Fibroblast of skin of abdomen (primary cell): ENCODE measurements around the gene CMSS1.

Source experiments
- DNase-seq: peaks from one replicate; pipeline ENCODE4 v3.0.0-alpha.2; 2013

CMSS1 gene

DNA sequence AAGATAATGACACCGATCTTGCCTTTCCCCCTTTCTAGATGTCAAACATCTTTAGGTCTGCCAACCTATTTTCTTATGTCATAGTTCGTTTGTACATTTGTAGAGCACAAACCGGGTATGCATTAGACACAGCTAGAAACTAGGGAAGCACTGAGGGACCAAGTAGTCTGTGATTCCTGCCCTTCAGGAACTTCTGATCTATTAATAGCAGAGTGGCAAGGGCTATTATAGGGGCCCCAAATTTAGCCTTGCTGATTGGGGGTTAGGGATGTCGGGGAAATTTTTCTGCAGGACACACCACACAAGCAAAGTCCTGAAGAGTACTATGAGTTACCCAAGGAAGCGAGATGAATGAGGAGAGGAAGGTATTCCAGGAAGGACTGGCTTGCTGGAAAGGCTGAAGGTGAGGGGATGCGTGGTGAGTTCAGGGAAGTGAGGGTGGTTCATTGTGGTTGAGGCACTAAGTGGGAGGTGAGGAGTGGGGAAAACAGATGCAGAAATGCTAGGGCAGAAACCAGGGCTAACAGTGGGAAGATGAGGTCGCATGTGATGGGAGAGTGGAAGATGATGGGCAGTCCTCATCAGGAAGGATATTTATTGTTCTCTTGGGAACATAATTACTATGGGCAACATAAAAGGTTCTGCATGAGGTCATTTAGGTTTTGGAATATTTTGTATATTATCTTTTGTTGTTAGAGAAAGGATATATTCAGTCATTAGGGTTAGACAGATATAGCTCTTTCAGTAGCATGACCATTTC is 144.3 kb downstream of the CMSS1 start:
- DNase-seq: no peak

DNA sequence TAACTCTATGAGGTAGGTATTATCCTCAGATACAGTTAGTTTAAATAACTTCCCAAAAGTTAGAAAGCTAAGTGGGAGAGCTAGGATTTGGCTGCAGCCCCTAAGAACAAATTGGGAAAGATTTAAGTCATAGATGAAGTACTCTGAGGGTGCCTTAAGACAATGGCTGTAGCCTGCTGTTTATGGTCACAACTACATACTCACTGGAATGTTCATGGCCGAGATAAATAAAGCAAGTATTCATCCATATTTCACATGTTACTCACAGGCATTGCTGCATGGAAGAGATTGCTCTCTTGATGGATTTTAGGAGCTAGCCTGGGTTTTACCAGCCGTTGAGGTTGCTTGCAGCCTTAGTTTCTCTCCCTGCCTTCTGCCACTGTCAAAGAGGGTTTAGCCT is 145.0 kb downstream of the CMSS1 start:
- DNase-seq: peak; percentile 85

DNA sequence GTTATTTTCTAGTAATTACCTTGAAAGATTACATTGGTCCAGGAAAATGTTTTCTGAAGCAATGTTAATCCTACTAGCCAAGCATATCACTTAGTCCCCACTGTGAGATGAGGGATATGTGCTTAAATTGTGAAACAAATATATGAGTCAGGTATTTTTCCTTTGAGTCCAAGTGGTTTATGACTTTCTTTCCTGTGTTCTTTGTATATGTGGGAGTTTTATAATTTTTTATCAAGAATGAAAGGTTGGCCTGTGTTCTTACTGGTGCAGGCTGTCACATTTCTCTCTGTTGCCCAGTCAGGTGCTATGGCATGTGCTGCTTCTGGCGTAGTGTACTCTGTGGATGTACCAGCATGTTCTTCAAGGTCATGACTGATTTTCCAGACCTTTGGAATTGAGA is 147.4 kb downstream of the CMSS1 start:
- peak; percentile 36 for DNase-seq

DNA sequence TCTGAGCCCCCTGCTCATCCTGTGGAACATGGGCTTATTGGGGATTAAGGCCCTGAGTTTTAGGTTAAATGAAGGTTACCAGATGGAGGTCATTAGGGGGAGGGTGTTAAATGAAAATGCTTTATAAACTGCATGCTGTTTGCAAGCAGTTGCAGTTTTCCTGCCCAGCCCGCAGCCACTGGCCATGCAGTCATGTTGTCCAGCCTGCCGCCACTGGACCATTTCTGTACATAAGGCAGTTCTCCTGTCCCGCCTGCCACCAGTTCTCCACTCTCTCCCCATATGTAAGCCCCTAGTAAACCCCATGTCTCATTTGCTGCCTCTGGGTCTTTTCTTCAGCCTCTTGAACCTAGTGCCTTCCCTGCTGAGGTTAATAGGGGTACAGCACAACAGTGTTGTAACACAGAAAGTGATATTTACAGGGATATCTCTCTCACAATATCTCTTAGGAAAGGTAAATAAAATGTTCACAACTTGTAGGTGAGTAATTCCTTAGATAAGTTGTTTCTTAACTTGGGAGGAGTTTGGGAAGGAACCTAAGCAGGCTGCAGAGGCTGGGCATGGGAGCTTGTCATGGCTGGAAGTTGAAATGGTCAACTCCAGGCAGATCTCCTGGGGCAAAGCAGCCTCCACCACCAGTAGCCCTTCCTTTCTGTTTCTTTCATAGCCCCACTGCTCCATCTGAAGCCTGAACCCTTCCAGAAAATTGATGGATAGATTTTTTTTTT is 148.2 kb downstream of the CMSS1 start:
- DNase-seq: no peak

DNA sequence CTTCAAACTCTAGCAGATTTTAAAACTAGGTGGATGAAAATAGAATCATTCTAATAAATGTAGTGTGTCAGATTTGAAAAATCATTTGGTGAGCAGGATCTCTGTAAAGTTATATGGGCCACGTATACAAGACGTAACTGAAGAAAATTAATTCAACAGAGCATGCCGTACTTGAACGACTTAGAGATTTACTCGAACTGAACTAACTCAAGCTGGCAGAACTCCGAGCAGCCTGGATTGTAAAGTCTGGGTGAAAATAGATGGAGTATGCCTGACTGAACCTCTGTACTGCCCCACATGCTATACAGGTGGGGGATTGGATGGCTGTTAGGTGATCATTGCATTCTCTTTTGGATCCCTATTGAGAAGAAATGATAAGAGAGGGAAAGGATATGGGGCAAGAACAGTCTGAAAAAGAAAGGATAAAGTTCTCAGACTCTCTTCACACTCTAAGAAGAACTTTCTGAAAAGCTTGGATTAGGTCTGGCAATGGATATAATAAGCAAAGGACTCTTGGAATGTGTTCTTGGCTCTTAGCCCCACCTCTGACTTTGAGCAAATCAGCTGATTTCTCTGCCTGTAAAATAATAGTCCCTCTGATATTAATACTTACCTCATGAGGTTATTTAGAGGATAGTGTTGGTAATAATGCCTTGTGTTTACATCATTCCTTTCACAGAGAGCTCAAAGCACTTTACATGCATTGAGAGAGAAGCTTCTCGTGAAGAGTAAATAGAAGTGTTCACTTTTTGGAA is 149.2 kb downstream of the CMSS1 start:
- DNase-seq: peak; percentile 66

DNA sequence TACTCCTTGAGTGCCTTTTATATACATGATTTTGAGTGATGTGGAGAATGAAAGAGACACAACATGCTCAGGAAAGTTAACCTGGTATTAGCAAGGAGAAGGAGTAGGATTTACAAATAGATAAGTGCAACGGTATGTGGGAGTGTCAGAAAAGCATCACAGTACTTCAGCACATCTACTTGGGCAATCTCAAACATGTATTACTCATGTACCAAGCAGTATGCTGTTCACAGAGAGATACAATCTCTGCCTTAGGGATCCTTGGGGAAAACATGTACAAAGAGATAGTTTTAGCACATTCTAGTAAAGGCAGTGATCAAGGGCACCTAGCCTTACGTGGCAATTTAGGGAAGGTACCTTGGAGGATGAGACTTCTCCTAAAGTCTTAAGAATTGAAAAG is 150.1 kb downstream of the CMSS1 start:
- DNase-seq: peak; percentile 65

DNA sequence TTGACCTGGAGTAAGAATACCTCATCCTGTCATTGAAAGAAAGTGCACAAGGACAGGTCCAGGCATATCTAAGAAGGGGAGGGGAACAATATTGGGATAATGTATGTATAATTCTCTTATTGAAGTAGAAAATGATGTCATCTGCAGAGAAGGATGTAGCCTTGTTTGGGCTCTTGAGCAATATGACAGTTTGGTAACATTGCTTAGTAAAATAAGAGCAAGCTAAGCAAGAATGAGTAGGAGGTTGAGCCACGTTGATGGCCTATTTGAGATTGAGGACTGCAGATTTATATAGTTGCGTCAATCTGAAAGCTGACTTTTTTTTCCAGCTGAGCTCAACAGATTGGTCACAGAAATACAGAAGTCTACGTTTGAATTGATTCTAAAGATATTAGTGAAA is 151.5 kb downstream of the CMSS1 start:
- DNase-seq: no peak

DNA sequence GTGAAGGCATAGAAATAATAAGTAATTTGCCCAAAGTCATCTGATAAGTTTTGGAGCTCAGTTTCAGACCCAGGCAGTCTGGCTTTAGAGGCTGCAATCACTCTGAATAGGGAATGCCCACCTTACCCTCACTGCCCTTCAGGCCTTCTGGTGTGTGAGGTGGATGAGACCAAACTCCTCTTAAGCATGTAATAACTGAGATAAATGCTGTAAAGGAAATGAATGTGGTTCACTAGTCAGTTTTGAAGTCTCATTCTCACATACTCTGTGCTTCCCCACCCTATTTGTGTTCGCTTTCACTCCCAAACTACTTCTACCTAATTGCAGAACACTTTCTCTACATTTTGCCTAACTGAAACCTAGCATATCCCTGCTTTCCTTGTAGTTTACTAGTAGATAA is 152.5 kb downstream of the CMSS1 start:
- no peak for DNase-seq

DNA sequence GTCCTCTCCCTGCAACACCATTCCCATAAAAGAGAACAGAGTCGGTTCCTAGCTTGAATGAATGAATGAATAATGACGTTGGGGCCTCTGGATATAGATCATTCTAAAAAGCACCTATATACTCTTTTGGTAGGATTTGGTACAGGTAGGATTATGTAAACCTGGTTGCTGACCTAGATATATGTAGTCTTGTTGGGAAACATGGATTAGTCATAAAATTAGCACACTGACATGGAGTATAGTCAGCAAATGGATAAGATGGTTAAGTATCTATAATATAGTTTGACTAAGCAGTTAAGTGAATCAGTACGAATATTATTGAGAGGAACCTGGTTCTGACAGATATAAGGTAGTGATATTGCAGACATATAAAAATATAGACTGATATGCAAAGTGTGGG is 154.1 kb downstream of the CMSS1 start:
- no peak for DNase-seq

DNA sequence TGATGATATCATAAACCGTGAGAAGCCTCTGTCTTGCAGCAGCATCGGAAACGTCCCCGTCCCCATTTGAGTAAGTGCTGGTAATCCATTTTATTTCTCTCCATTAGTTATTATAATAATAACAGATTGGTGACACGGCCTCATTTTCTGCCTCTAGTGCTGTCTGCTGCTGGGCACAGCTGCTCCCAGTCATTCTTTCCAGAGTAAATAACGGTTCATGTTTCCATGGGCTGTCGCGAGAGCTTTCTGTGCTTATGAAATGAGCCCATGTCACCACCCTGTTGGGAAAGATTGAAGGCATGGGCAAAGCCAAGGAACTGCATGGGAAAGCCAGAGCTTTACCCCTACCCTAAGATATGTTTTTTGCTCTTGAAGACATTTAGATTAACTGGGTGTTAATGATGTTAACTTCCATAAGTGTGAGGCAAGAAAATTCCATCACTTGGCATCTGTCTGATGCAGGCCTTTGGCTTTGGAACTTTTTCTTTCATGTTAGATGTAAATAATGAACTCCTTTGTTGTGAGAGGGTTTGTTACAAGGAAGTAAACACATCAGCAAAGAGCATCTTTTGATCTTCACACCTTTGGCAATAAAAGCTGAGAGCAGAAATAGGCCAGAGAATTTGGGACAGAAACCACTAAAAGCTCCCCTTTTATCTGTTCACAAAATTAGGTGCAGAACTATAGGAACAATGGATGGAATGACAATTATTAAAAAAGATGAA is 154.9 kb downstream of the CMSS1 start:
- DNase-seq: no peak

DNA sequence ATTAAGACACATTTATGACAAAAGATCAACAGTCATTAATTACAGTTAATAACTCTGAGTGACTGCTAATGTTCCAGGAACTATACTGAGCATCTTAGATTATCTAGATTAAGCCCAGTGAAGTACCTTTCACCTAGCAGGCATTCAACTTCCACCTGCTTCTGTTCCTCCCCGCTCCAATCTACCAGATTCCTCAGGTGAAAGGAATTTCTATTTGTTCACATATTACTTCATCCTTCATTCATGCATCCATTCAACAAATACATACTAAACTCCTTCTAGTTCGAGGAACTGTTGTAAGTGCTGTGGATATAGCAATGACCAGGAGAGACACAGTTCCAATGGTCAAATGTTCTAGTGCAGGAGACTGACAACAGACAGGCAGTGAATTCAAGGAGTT is 157.3 kb downstream of the CMSS1 start:
- DNase-seq: no peak

DNA sequence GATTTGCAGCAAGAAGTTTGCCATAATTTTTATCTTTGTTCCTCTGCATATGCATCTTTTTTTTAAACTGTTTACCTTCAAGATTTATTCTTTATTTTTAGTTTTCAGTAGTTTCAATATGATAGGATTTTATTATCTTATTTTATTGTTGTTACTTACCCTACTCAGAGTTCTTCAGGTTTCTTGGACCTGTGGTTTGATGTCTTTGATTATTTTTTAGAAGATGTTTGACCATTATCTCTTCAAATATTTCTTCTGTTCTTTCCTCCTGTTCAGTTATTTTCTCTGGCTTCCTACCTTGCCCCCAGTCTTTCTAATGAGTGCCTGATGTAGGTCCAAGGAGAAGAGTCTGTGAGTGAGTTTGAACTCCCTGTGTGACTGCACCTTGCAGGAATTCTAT is 158.9 kb downstream of the CMSS1 start:
- DNase-seq: no peak

DNA sequence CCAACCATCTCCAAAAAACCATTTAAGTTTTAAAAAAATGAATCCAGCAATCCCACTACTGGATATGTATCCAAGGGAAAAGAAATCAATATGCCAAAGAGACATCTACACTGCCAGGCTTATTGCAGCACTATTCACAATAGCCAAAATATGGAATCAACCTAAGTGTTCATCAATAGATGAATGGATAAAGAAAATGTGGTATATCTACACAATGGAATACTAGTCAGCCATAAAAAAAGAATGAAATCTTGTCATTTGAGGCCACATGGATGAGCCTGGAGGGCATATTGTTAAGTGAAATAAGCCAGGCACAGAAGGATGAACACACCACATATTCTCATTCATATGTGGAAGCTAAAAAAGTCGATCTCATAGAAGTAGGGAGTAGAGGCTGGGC is 160.6 kb downstream of the CMSS1 start:
- DNase-seq: no peak

DNA sequence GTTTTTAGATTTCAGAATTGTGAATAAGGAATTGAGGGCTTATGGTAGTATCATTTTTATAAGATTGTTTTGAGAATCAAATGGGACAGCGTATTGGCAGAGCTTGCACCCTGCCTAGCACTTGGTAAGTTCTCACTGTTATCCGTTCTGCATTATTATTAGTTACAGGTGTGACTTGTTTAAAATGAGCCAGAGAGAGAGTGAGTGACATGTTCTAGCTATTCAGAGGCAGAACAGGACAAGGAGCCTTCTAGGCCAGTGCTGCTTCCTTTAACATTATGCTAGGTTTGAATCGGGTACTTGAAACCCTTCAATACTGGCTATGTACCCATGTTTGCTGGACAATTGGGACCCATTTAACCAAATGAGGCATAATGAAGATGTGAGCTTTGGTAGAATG is 162.9 kb downstream of the CMSS1 start:
- no peak for DNase-seq

DNA sequence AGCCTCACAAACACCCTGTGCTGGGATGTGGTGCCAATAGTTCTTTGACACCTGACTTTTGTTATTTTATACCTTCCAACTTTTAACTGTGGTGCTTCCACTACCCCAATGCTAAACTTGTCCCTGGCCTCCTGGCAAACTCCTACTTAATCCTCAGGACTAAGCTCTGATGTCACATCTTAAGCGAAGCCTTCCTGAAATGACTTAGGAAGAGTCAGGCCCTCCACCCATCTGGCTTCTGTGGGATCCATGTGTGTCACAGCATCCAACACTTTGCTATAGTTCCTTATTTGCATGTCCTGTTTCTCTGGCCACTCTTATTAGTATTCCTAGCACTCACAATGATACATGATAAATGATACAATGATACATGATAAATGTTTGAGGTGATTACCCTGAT is 163.5 kb downstream of the CMSS1 start:
- DNase-seq: no peak

DNA sequence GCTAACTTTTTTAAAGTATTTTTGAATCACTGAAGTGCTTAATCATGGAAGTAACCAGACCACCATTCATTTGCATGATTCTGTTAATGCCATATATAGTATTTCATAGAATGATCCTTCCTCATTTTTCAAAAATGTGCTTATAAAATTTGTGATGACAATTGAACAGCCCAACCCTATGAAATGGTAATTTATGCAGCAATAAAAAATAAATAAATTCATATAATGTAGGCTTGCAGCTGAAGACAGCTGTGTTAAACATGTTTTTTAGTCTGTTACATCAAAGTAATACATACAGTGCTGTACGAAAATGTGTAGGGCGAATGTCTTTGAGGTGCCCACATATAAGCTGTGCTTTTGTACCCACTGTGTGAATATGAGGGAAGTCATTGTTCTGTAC is 165.0 kb downstream of the CMSS1 start:
- no peak for DNase-seq

DNA sequence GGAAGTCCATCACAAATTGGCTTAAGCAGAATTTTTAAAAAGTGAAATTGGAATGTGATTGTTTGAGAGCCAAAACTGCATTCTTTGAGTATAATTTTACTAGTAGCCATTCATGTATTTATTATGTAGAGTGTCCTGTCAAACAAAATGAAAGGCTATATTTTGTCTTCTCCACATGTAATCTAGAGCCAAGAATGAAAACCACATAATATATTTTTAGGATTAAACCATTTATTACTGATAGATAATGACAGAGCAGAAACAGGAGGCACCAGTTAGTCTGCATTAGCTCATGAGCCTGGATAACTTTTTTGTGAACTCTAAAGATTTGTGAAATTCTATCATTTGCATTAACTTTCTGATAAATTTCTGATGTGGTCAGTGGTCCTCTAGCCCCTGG is 166.5 kb downstream of the CMSS1 start:
- peak; percentile 25 for DNase-seq

DNA sequence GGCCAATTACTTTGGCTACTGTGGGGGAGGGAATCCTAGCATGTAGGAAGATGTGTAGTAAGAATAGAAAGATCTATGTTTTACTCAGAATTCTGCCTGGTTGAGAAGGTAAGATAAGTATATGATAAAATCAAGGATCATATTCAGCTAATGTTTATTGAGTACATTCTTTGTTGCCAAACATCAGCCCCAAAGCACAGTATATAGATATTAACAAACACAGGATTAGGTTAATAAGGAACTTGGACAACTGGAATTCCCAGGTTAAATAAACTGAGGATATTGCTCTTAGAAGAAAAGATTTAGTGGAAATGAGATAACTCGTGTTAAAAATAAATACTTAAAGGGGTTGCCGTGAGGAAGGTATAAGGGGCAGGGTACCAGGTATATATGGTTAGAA is 167.0 kb downstream of the CMSS1 start:
- no peak for DNase-seq

DNA sequence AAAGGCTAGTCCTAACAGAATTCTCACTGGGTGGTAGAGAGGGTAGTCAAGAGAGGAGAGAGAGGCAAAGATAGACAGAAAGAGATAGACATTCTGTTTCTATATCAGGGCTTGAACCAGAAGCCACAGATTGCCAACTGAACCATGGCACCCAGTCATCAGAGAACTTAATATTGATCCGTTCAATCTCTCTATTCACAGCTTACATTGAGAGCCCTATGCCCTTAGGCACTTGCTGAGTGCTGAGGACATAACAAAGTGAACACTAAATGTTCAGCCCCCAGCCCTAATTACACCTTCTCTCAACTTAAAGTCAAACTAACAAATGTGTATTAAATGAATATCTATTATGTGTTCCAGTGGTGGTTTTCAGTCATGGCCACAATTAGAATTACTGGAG is 172.5 kb downstream of the CMSS1 start:
- no peak for DNase-seq

DNA sequence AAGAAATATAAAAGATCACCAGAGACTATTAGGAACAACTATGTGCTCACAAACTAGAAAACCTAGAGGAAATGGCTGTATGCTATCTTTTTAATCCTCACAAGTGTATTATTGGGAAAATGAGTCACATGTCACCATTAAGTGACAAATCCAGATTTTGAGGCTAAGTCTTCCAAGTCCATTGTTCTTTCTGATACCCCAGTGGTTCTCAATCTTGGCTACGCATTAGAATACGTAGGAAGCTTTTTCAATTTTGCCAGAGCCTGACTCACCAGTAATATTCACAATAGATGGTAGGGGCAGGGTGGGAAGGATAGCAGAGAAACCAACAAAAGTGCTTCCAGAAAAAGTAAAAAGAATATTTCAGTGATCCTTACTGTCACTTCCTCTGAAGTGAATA is 179.6 kb downstream of the CMSS1 start:
- DNase-seq: no peak

DNA sequence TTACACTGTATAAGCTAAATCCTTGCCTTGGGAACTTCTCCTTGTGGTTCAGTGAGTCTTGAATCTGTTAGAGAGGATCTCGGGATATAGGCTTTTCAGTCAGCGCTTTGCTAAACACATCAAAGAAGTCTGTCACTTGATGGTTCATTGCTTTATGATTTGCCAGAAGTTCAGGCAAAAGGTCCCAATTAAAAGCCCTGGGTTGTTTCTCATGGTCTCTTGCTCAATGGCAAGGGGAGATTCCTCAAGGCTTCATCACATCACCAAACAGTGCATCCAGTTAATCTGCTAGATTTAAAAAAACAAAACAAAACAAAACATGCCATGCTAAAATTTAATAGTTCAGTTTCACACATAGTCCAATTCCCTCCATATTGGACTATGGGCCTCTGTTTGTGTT is 181.9 kb downstream of the CMSS1 start:
- peak; percentile 51 for DNase-seq

DNA sequence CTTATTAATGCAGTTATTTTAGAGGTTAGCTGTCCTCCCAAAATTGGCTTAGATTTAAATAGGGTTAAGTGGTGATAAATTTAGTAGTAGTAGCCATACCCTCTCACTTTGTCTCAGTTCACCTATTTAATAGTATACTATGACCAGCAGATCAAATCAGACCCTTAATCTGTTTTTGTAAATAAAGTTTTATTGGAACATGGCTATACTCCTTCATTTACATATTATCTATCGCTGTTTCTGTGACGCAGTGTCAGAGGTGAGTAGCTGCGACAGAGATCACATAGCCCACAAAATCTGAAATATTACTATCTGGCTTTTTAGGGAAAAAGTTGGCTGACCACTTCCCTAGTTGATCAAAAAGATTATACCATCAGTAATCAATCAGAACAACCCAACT is 183.4 kb downstream of the CMSS1 start:
- DNase-seq: no peak
